Activated T-cell treated with anti-CD3 and anti-CD28 coated beads for 48 hours (primary cell): ENCODE results near the gene ZKSCAN5.
"Not testable (repeated sequence)": the region's sequence is repeated elsewhere in the genome, so short reads cannot be mapped to it uniquely, and the experiment has no call there.

Source experiments
- DNase-seq: peaks from one replicate; pipeline ENCODE4 v3.0.0-alpha.2; 2020; ENCODE audit warnings: low read depth

ZKSCAN5 gene

GRCh38 chr7:99551767-99552463, 47.5 kb downstream of the ZKSCAN5 start, which contains the start of gene FAM200A:
FAM200A (minus strand) TSS chr7:99552114; CDS start chr7:99548407, 3,707 bp downstream.
- DNase-seq, result peak; percentile 79

- no peak for DNase-seq
These were observed 48.6 kb downstream of the ZKSCAN5 start for GRCh38 chr7:99553039-99553438.

DNA sequence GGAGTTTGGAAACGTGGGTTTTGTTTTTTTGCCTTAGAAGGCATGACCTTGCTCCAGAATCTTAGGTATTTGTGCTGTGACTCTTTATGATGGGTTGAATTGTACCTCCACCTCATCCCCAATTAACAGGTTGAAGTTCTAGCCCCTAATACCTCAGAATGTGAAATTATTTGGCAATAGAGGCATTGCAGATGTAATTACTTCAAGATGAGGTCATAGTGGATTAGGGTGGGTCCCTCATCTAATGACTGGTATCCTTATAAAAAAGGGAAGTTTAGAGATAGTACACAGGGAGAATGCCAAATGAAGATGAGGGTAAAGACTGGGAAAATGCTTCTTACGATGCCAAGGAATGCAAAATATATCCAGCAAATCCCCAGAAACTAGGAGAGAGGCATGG, 50.5 kb downstream of the ZKSCAN5 start:
- DNase-seq, result no peak

DNA sequence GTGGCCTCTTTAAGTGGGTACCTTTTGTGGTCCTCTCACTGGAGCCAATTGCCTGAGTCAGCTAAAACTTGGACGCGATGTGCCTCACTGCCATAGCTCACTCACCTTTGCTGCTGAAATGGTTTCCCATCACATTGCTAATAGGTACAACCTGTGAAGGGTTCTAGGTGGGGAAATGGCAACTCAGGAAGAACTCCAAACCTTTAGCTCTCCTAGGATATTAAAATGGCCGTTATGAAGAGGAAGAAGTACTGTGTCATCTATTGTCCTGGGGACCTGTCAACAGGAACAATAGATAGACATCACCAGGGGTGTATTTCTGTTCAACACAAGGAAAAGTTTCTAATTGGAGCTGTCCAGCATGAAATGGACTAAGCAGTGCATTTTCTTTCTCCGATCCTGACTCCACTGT, 52.7 kb downstream of the ZKSCAN5 start:
- DNase-seq, result no peak

GRCh38 chr7:99557940-99558305, 53.5 kb downstream of the ZKSCAN5 start:
- no peak for DNase-seq

DNA sequence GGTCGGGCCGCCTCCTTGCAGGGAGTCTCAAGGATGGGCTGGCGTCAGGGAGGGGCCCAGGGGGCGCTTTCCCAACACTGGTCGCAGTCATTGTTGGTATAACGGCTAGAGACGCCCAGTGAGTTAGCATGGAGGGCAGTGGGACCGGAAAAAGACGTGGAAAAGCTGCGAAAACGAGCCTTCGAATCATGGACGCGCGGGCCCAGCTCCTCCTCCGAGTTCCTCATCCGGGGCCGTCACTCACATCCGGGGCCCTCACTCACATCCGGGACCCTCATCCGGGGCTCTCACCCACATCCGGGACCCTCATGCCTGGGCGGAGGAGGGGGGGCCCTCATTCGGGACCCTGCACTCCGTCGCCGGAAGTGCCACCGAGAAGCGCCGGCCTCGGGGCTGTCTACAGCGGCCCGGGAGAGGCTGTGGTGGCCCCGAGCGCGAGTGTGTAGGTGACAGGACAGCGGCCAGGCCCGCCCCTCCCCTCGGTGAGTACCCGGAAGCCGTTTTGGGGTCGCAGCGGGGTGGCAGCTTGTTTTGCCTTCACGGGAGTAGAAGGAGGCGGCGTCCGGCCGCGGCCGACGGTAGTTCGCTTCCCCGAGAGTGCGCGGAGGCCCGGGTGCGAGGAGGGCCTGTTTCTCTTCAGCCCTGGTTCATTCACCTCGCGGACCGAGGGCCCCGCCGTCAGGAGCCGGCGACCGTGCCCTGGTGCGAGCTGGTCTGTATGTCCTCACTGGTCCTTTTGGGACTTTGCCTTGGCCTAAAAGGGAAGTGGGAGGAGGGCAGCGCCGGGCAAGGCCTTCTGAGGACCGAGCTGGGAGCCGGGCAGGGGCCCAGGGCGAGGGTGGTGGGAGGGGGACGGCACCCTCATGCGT, 54.1 kb downstream of the ZKSCAN5 start, which contains the start of gene ZNF655:
ZNF655 (plus strand) TSS at position 337 of the 869 bp plus-strand sequence. CDS start 1,918 bp downstream, outside the sequence.
- peak; percentile 82 for DNase-seq

DNA sequence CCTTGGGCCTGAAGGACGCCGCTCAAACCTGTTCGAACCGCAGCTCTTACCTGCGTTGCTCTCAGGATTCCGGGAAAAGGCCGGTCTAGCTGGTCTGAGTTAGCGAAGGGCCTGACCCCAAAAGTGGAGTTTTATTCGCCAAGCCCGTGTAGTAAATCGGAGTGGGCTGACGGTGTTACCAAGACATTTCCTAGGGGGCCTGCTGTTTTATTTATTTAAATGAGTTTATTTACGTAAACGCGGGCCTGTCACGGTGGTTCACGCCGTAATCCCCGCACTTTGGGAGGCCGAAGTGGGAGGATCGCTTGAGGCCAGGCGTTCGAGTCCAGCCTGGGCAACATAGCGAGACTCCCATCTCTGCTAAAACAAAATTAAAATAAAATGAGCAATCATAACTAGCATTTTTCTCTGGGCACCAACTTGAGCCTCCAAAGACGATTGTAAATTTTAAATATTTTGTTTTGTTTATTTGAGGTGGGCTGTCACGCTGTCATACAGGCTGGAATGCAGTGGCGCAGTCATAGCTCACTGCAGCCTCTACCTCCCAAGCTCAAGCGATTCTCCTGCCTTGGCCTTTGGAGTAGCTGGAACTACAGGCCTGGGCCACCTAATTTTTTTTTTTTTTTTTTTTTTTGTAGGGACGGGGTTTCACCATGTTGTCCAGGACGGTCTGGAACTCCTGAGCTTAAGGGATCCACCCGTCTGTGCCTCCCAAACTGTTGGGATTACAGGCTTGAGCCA, 54.9 kb downstream of the ZKSCAN5 start:
- DNase-seq, result no peak

- DNase-seq, result no peak
These were observed 56.6 kb downstream of the ZKSCAN5 start for GRCh38 chr7:99560834-99561736.

- no peak for DNase-seq
These were observed 57.2 kb downstream of the ZKSCAN5 start for GRCh38 chr7:99561737-99562051.

GRCh38 chr7:99562114-99562784, 57.8 kb downstream of the ZKSCAN5 start:
- no peak for DNase-seq

GRCh38 chr7:99562832-99563231, 58.4 kb downstream of the ZKSCAN5 start:
- DNase-seq, result peak; percentile 39

- no peak for DNase-seq
These were observed 59.2 kb downstream of the ZKSCAN5 start for GRCh38 chr7:99563650-99564049.

DNA sequence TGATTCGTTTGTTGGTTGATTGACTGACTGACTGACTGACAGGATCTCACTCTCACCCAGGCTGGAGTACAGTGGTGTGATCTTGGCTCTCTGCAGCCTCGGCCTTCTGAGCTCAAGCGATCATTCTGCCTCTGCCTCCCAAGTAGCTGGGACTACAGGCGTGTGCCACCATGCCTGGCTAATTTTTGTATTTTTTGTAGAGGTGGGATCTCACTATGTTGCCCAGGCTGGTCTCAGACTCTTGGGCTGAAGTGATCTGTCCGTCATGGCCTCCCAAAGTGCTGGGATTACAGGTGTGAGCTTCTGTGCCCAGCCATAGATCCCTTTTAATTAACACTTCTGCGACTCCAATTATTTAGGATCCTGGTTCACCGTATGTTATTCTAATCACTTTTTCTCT, 64.3 kb downstream of the ZKSCAN5 start:
- not testable (repeated sequence) for DNase-seq

DNA sequence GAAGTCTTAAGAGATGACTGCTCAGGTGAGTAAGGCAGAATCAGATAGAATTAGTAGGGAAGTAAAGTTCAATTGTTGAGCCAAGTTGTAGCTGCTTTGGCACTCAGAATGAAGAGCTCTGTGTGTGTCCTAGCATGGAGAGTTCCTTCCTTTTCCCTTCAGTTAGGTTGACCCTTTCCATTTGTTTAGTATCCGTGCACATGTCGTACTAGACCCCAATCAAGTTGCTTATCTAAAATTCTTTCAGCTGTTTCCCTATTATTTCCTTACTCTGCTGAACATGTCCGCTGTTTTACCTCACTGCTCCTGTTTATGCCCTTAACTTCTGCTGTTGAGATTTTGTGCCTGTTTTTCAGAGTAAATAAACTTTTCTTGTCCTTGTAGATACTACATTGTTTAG, 67.3 kb downstream of the ZKSCAN5 start:
- DNase-seq, result no peak

- no peak for DNase-seq
These were observed 68.8 kb downstream of the ZKSCAN5 start for GRCh38 chr7:99573257-99573656.

DNA sequence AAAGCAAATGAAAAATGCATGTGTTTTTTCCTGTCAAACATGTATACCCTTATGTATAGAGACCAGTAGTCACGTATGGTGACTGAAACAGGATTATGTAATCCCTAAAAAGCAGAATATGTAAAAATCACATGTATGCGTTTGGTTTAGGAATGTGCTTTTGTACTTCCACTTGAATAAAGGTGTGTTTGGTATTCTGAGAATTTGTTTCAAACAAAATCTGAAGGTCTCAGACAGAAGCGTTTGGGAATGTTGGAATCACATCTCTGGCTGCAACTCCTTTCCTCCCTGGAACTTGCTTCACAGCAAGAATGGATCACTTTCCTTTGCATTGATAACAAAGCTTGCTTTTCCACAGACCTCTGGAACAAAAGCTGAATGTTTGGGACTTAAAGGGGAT, 71.8 kb downstream of the ZKSCAN5 start:
- DNase-seq, result no peak

DNA sequence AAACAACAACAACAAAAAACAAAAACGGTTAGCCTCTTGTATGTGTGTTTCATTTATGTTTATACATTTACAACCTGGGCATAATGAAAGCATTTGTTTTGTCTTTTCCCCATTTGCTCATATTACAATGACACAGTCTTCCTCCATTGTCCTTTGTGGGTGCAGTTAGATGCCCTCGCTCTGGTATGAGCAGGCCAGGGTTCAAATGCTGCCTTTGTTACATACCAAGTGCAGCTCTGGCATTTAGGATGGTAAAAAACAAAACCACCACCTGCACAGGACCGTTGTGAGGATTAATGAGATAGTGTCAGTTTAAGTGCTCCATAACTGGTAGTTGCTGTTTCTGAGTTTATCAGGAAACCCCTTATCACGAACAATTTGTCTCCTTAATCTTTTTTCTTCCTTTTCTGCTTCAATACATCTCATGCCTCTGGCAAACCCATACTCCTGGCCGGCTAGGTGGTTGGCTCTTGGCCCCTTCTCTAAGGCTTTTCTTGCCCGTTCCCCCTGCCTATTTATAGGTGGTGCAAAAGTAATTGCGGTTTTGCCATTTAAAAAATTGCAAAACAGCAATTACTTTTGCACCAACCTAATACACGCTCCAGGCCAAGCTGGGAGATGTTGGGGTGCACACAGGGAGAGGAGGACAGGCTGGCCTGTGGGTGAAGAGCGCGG, 75.0 kb downstream of the ZKSCAN5 start:
- DNase-seq, result no peak

- peak; percentile 47 for DNase-seq
These were observed 75.7 kb downstream of the ZKSCAN5 start for GRCh38 chr7:99579956-99580777.

- not testable (repeated sequence) for DNase-seq
These were observed 76.4 kb downstream of the ZKSCAN5 start for GRCh38 chr7:99580778-99581332.
